Neural cell (in vitro differentiated cells): ENCODE measurements around the gene EGR4. TPM values are rescaled to one million over a fixed set of nuclear protein-coding genes. Genes with fewer than 3 reads are reported as not detected.
A peak's percentile ranks its signal among the peaks of the same experiment; 100 is the strongest.

Experiments used
- H2AFZ ChIP-seq: fragments of 200-600, 300-800 bp; sonication (generic), shearing (Covaris generic); 2 replicates; pipeline ENCODE4 v1.6.0; 2014; ENCODE audit warnings: low read depth, mild to moderate bottlenecking, antibody characterized with exemption, low read length, moderate library complexity
- H3F3A ChIP-seq: fragments of 200-600 bp; shearing (Covaris generic); 2 replicates; pipeline ENCODE4 v1.6.1; 2016; ENCODE audit warnings: mild to moderate bottlenecking, moderate library complexity, mixed read lengths, antibody characterized with exemption, low read length; ENCODE audit not compliant: insufficient read depth, poor library complexity, severe bottlenecking
- H3K27ac ChIP-seq: fragments of 200-600, 300-800 bp; sonication (generic), shearing (Covaris generic); 2 replicates; pipeline ENCODE4 v1.5.1; 2014; ENCODE audit warnings: mild to moderate bottlenecking, low read length, moderate library complexity
- H3K27me3 ChIP-seq: fragments of 300-800, 200-600 bp; sonication (generic), shearing (Covaris generic); 2 replicates; pipeline ENCODE4 v1.6.0; 2014; ENCODE audit warnings: mild to moderate bottlenecking, low read depth, low read length, moderate library complexity; ENCODE audit not compliant: insufficient read depth
- H3K36me3 ChIP-seq: fragments of 300-800, 200-600 bp; sonication (generic), shearing (Covaris generic); 2 replicates; pipeline ENCODE4 v1.5.1; 2014; ENCODE audit warnings: mild to moderate bottlenecking, antibody characterized with exemption, low read length, moderate library complexity; ENCODE audit not compliant: insufficient read depth
- H3K4me2 ChIP-seq: fragments of 300-800, 200-600 bp; sonication (generic), shearing (Covaris generic); 2 replicates; pipeline ENCODE4 v1.6.0; 2014; ENCODE audit warnings: mild to moderate bottlenecking, low read length
- H3K4me3 ChIP-seq: fragments of 300-800, 200-600 bp; sonication (generic), shearing (Covaris generic); 2 replicates; pipeline ENCODE4 v1.5.1; 2014; ENCODE audit warnings: mild to moderate bottlenecking, low read length, moderate library complexity
- H3K79me2 ChIP-seq: fragments of 200-600 bp; shearing (Covaris generic); replicated peaks from 2 replicates; pipeline ENCODE4 v1.6.0; 2014; ENCODE audit warnings: mild to moderate bottlenecking, low read length, moderate library complexity; ENCODE audit not compliant: insufficient read depth
- H3K9ac ChIP-seq: fragments of 300-800, 200-600 bp; sonication (generic), shearing (Covaris generic); 2 replicates; pipeline ENCODE4 v1.6.1; 2016; ENCODE audit warnings: mild to moderate bottlenecking, low read length, mixed read lengths
- H3K9me2 ChIP-seq: fragments of 200-600 bp; shearing (Covaris generic); 2 replicates; pipeline ENCODE4 v1.6.1; 2016; ENCODE audit warnings: mild to moderate bottlenecking, low read length, mixed read lengths; ENCODE audit not compliant: insufficient read depth
- H3K9me3 ChIP-seq: fragments of 200-600, 300-800 bp; sonication (generic), shearing (Covaris generic); 2 replicates; pipeline ENCODE4 v1.6.1; 2016; ENCODE audit warnings: mild to moderate bottlenecking, mixed run types, low read length, moderate library complexity, mixed read lengths
- H4K20me1 ChIP-seq: fragments of 200-600 bp; shearing (Covaris generic); 2 replicates; pipeline ENCODE4 v1.6.1; 2016; ENCODE audit warnings: mild to moderate bottlenecking, mixed run types; ENCODE audit not compliant: insufficient read depth
- CTCF ChIP-seq: fragments of 450-650 bp; IDR thresholded peaks from 2 replicates; pipeline ENCODE4 v1.5.1; 2014; ENCODE audit warnings: antibody characterized with exemption, mild to moderate bottlenecking, moderate library complexity; ENCODE audit not compliant: poor library complexity, severe bottlenecking
- EP300 ChIP-seq: fragments of 450-650 bp; conservative IDR thresholded peaks from 2 replicates; pipeline ENCODE4 v1.6.1; 2014; ENCODE audit warnings: antibody characterized with exemption, mild to moderate bottlenecking, moderate library complexity; ENCODE audit not compliant: poor library complexity, severe bottlenecking
- EZH2 ChIP-seq: fragments of 200-600, 300-800 bp; shearing (Covaris generic), sonication (generic); IDR thresholded peaks from 2 replicates; pipeline ENCODE4 v1.6.1; 2014; ENCODE audit warnings: antibody characterized with exemption, low read length, borderline replicate concordance, mild to moderate bottlenecking; ENCODE audit not compliant: insufficient read depth, poor library complexity, severe bottlenecking
- MXI1 ChIP-seq: fragments of 450-650 bp; conservative IDR thresholded peaks from 2 replicates; pipeline ENCODE4 v1.6.1; 2014; ENCODE audit warnings: antibody characterized with exemption, mild to moderate bottlenecking; ENCODE audit not compliant: poor library complexity, severe bottlenecking
- POLR2AphosphoS5 ChIP-seq: IDR thresholded peaks from 2 replicates; pipeline ENCODE4 v1.6.1; 2012
- RAD21 ChIP-seq: fragments of 450-650 bp; conservative IDR thresholded peaks from 2 replicates; pipeline ENCODE4 v1.6.1; 2014; ENCODE audit warnings: antibody characterized with exemption, mild to moderate bottlenecking, moderate library complexity
- REST ChIP-seq: IDR thresholded peaks from 2 replicates; pipeline ENCODE4 v1.6.1; 2012; ENCODE audit warnings: borderline replicate concordance
- SMC3 ChIP-seq: fragments of 450-650 bp; conservative IDR thresholded peaks from 2 replicates; pipeline ENCODE4 v1.6.1; 2014; ENCODE audit warnings: antibody characterized with exemption, mild to moderate bottlenecking, moderate library complexity; ENCODE audit not compliant: poor library complexity
- TAF1 ChIP-seq: IDR thresholded peaks from 2 replicates; pipeline ENCODE4 v1.6.1; 2012; ENCODE audit warnings: low read depth
- polyA plus RNA-seq: library from polyadenylated mRNA; depleted of rRNA; stranded (reverse); fragments of >200 nt; gene quantifications from 2 replicates; pipeline ENCODE4 v1.2.3, GENCODE V29; 2014

Gene EGR4
- polyA plus RNA-seq, 1 donor from 2014 or later, result not detected

- H3K79me2 ChIP-seq, result no peaks in the 10 kb centered on the region
- peaks cover 92% of the 10 kb centered on the region for H3K27me3 ChIP-seq
- H3K4me2 ChIP-seq, result no peak overlapping the region
- no peaks in the 10 kb centered on the region for H3K9me2 ChIP-seq
- TF ChIP-seq EZH2, result peak; percentile 98
- peak; percentile 44 for TF ChIP-seq CTCF
- TF ChIP-seq EP300, result no peak
- TF ChIP-seq RAD21, result peak; percentile 8
- peak; percentile 61 for TF ChIP-seq POLR2AphosphoS5
- no peak for TF ChIP-seq REST
- TF ChIP-seq MXI1, result peak; percentile 80
- TF ChIP-seq TAF1, result no peak
- no peak for TF ChIP-seq SMC3
- no peak overlapping the region for H2AFZ ChIP-seq
- H3K4me3 ChIP-seq, result peak overlapping the region; percentile 72
- H3K9me3 ChIP-seq, result no peaks in the 10 kb centered on the region
- peak overlapping the region; percentile 42 for H3K9ac ChIP-seq
- no peaks in the 10 kb centered on the region for H3K36me3 ChIP-seq
- H3K27ac ChIP-seq, result no peak overlapping the region
- H4K20me1 ChIP-seq, result no peaks in the 10 kb centered on the region
- H3F3A ChIP-seq, result peaks cover 4% of the 10 kb centered on the region
Observed at GRCh38 chr2:73291461-73292315, 1.7 kb downstream of the EGR4 start.

GRCh38 chr2:73291093-73291460 lies 2.3 kb downstream of the EGR4 start:
- H3K4me3 ChIP-seq, result peak overlapping the region; percentile 72
- no peak overlapping the region for H2AFZ ChIP-seq
- no peak overlapping the region for H3K27ac ChIP-seq
- H3K4me2 ChIP-seq, result no peak overlapping the region
- TF ChIP-seq CTCF (no peak), REST (peak; percentile 77)
- no peaks in the 10 kb centered on the region for H3K36me3 ChIP-seq
- no peaks in the 10 kb centered on the region for H3K9me2 ChIP-seq
- no peaks in the 10 kb centered on the region for H4K20me1 ChIP-seq
- H3K9me3 ChIP-seq, result no peaks in the 10 kb centered on the region
- H3K9ac ChIP-seq, result peak overlapping the region; percentile 42
- H3K79me2 ChIP-seq, result no peaks in the 10 kb centered on the region
- H3F3A ChIP-seq, result no peaks in the 10 kb centered on the region
- peaks cover 98% of the 10 kb centered on the region for H3K27me3 ChIP-seq
